GM19463 (cell line): ENCODE measurements around the gene PLOD2.

Source experiments
- ATAC-seq: cut with Tn5 transposase; IDR thresholded peaks from one replicate; pipeline ENCODE4 v1.9.1; 2021; ENCODE audit warnings: mild to moderate bottlenecking, moderate library complexity; ENCODE audit not compliant: unreplicated experiment

The PLOD2 gene

DNA sequence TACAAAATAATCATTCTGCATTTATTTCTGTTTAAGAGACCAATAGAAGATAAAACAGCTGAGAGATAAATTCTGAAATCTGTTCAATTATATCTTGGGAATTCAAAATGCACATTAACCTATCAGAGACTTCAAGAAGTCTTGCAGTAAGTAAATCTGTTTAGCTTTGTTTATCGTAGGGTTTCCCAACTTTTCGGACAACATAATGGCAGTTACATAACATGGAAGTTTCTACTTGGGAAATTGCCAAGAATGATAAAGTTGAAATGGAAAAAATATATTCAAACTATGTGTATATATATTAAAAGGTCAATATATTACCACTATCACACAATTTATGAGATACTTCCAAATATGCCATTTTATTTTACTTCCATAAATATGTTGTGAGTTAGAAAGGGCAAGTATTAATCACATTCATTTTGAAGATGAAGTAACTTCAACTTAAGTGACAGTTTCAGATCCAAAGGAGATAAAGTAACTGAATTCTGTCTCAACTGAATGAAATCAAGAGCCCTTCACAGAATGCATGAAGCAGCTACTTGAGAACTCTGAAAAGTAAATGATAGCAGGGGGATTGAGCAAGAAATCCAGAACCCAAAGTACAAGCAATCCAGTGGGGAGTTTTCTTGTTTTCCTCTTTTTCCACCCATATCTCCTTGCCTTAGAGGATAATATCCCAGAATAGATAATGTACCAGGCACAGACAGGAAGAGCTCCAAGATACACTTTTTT lies 108.8 kb downstream of the PLOD2 start:
- no peak for ATAC-seq

DNA sequence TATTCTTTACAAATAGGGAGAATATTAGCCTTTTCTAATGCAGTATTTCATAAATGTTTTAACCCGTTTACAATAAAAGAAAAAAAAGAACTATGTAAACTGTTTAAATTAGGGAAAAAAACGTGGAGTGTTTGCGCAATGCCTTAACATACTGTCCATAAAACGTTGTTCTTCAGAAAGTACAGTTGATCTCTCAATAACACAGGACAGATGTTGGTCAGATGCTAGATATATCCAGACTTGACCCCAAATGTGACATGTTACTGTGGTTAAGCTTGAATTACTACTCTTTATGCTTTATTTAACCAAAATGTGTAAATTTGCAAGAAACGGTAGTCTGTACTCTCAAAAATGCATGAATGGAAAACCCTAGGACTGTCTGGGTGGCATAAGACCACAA lies 110.3 kb downstream of the PLOD2 start:
- ATAC-seq, result no peak

DNA sequence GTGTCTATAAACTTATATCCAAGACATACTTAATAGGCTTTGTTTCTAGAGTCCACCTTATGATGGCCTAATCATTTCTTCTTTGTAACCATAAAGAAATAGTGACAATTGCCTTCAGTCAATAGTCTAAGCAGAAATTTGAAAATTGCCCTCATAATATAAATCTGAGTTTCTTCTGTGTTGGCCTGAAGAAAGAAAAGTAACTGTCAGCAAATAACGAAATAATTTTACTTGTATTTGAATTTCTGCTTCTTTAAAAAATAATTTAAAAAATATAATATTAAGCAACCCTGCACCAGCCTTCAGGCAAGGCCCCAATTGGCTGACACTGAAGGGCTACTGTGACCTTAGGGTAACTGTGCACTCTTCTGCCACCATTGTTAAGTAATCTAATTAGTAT lies 113.5 kb downstream of the PLOD2 start:
- no peak for ATAC-seq

DNA sequence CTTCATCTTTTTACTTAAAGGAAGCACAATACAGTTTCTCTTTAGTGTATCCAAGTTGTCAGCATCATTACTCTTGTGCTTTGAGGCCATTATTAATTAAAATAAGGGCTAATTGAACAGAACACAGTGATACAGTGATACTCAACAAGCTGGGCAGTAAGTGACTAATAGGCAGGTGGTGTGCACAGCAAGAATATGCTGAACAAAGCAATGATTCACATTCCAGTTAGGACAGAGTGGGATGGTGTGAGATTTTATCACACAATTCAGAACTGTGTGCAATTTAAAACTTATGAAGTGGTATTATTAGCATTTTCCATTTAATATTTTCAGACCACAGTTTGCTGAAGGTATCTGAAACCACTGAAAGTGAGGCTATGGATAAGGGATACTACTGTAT lies 116.9 kb downstream of the PLOD2 start:
- no peak for ATAC-seq

GRCh38 chr3:146040630-146041029 lies 120.4 kb downstream of the PLOD2 start:
- ATAC-seq, result no peak

- ATAC-seq, result no peak
These were observed 123.3 kb downstream of the PLOD2 start for GRCh38 chr3:146037697-146038096.

DNA sequence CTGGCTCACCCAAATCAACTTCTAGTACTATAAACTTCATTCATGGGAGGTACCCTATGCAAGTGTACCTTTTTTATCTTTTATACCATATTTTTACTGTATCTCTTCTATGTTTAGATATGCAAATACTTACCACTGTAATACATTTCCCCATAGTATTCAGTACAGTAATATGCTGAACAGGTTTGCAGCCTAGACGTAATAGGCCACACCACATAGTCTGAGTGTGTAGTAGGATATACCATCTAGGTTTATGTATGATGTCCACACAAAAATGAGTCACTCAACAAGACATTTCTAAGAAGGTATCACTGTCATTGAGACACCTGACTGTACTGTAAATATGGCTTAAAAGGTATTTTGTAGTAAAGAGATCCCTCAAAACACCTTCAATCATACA lies 124.7 kb downstream of the PLOD2 start:
- no peak for ATAC-seq

DNA sequence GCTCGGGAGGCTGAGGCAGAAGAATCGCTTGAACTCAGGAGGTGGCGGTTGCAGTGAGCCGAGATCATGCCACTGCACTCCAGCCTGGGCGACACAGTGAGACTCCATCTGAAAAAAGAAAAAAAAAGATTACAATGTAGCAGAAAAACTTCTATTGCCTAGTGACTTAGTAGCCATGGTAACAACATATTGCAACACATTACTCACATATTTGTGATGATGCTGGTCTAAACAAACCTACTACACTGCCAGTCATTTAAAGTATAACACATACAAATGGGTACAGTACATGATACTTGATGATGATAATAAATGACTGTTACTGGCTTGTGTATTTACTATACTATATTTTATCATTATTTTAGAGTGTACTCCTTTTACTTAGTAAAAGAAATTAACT lies 125.6 kb downstream of the PLOD2 start:
- ATAC-seq, result no peak

DNA sequence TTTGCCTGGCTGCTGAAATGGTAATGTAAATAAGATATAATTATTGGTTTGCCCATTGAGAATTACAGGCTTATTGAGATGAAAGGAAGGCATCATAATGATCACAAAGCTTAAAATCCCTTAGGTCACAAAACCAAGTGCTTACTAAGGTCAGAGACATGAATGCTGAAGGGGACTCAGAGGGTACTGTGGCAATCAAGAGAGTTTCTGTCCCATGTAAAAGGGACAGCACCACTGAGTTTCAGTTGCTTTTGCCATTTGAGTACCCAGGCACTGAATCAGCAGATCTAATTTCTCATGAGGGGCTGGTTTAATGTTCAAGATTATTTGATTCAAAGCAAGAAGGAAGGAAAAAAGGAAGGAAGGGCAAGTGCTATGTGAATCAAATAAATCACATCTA lies 127.0 kb downstream of the PLOD2 start:
- no peak for ATAC-seq

- no peak for ATAC-seq
These were observed 134.4 kb downstream of the PLOD2 start for GRCh38 chr3:146026547-146026946.

GRCh38 chr3:146024260-146024659 lies 136.7 kb downstream of the PLOD2 start:
- no peak for ATAC-seq

GRCh38 chr3:146020969-146021368 lies 140.0 kb downstream of the PLOD2 start:
- no peak for ATAC-seq

DNA sequence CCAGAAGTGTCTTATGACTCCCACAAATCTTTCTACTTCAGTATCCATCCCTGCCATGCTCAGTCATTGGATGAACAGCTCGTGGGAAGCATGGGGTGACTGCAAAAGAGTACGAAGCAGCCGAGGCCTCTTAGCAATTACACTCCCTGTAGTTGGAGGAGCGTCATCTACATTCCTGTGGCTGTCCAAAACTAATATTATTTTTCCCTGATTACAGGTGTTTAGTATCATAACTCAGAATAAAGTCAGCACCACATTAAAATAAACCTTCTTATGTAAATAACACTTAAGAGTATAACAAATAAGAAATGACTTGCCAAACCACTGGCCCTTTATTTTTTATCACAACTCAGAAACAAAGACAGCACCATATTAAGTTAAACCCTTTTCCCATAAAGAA lies 141.5 kb downstream of the PLOD2 start:
- no peak for ATAC-seq
